T-helper 1 cell (primary cell): Measurements from ENCODE around the gene SYNJ2BP.
"Not testable (repeated sequence)": the region's sequence is repeated elsewhere in the genome, so short reads cannot be mapped to it uniquely, and the experiment has no call there.

Experiments
- DNase-seq, 5 donors: peaks; one replicate each; pipeline ENCODE4 v3.0.0-alpha.2; 2012 to 2020
- total RNA-seq, 4 donors: gene quantifications; one replicate each; lab custom pipeline; 2026; lab: John Stamatoyannopoulos, UW

Gene SYNJ2BP, protein sequence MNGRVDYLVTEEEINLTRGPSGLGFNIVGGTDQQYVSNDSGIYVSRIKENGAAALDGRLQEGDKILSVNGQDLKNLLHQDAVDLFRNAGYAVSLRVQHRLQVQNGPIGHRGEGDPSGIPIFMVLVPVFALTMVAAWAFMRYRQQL
- 18.3 to 43.5 (median 34.1) reads per million in 4 donors for total RNA-seq

DNA sequence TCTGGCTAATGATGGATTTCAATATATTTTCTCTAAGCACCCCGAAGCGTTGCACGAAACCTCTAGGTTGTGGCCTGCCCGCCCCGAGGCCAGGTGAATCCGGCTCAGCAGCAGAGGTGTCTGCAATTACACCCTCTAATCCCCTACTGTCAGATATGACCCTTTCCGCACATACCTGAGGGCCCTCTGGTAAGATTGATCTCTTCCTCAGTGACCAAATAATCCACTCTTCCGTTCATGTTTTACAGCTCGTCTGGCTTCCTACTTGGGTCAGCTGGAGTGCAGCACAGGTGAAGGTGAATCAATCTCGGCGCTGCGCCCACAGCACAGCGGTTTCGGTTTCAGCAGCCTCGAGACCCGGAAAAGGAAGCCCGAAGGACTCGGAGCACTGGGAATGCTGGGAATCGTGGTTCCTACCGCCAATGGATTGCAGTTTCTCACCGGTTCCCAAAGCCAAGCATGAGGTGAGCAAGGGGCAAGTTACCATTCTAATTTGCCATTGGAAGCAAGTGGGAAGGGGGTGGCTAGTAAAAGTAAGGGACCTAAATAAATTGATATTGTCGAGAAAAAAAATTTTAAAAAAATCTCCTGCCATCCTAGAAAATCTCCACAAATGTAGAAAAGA lies at the start of gene SYNJ2BP:
Gene SYNJ2BP, minus strand, starts transcription at position 366 of the 625 bp plus-strand sequence. Its CDS starts 127 bp downstream, at position 239.
- peak; percentile 12 to 41 (median 31) for DNase-seq

DNA sequence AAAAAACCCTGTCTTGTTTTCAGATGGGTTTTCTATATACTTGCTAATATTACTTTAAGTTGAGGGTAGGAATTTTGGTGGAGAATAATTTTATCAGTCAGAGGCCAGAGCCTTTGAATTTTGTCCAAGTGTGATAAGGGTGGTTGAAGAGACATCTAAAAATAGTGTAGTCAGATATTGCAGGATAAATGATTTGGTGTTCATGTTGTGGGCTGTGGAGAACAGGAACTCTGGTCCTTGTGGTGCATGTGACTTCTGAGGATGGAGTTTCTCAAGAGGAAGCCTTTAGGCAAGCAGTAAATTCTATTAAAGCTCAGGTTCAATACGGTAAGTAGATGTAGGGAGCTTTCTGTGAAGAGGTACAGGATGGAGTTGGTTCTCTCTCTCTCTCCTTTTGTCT lies 37.8 kb upstream of the SYNJ2BP start:
- DNase-seq, result no peak

DNA sequence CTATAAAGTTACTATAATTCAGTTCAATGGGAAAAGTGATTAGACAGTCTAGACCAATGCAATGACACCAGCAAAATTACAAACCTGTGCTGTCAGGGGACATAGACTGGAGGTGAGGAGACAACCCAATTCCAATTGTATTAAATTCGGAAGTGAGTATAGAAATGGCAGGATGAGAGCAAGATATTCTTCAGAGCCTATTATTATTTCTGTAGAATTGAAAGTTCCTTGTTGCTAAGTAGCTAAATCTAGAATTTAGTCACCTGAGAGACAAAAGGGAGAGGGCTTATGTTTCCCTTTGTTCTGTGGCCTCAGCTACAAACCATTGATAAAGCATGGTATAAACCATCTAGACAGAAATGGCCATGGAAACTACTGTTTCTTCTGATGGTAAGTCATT lies 35.0 kb upstream of the SYNJ2BP start, which contains the start of gene ADAM21:
Gene ADAM21, plus strand, starts transcription at position 301 of the 400 bp plus-strand sequence. CDS start 5,326 bp downstream, outside the sequence.
- DNase-seq, result no peak

DNA sequence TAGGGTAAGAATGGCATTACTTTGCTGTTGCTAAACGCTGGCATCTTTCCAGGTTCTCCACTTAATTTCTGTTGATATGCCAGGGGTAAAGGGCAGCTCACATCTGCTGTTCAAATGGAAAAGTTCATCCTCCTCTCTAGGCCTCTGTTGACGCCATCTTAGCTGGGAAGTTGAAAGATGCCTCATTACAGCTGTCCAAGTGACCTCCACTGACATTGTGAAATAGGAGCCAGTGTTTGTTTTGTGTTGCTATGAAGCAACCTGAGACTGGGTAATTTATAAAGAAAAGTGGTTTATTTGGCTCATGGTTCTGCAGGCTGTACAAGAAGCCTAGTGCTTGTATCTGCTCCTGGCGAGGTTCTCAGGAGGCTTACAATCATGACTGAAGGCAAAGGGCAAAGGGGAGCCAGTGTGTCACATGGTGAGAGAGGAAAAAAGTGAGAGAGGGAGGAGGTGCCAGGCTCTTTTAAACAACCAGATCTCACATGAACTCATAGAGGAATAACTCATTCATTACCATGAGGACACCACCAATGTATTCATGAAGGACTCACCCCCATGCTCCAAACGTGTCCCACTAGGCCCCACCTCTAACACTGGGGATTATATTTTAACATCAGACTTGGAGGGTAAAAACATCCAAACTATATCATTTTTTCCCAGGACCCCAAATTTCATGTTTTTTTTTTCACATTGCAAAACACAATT lies 31.9 kb upstream of the SYNJ2BP start:
- DNase-seq, result no peak

DNA sequence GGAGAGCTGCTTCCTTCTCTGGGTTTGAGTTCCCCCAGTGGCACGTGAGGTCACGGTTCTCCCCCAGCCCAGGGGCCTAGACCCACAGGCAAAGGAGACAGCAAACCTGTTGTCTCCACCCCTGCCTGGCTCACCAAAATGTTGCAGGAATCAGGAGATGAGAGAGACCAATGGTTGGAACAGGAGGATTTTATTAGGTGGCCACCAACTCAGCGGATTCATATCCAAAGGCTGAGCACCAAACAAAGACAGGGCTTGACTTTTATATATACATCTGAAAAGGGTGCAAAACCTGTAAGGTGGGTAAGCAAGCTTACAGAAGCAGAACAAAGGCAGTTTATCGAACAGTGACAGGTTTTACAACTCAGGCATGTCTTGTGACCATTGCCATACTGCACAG lies 25.9 kb upstream of the SYNJ2BP start:
- DNase-seq, result no peak

DNA sequence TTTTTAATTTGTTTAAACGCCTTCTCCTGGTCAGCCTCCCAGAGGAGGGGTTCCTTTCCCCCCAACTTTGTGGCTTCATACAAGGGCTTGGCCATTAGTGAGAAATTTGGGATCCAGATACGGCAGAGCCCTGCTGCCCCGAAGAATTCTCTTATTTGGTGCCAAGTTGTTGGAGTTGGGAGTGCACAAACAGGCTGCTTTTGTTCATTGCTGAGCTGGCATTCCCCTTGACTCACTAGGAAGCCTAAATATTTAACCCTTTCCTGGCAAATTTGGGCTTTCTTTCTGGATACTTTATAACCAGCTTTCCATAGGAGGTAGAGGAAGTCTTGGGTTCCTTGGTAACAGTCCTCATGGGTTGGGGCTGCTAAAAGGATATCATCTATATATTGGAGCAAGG lies 24.8 kb upstream of the SYNJ2BP start:
- no peak for DNase-seq

DNA sequence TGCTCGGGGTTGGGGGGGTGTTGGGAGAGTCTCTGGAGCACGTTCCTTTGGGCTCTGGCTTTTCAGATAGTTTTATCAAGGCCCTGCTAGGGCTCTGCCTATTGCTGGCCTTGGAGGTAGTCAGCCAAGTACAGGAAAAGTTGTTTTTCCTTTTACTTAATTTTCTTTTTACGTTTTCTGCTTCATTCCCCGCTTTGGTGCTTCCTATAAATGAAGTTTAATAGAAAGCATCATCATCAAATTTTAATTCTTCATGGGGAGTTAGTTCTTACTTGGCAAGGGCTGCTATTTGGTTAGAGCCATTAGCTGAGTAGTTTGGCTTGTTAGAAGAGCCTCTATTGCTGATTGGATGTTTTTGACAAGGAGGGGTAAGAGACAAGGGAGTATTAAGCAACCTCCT lies 20.0 kb upstream of the SYNJ2BP start:
- DNase-seq, result no peak

DNA sequence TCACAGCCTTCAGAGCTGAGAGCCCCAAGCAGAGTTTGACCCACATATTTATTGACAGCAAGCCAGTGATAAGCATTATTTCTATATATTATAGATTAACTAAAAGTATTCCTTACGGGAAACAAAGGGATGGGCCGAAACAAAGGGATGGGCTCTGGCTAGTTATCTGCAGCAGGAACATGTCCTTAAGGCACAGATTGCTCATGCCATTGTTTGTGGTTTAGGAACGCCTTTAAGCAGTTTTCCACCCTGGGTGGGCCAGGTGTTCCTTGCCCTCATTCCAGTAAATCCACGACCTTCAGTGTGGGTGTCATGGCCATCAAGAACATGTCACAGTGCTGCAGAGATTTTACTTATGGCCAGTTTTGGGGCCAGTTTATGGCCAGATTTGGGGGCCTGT lies 9.7 kb upstream of the SYNJ2BP start:
- not testable (repeated sequence) for DNase-seq

DNA sequence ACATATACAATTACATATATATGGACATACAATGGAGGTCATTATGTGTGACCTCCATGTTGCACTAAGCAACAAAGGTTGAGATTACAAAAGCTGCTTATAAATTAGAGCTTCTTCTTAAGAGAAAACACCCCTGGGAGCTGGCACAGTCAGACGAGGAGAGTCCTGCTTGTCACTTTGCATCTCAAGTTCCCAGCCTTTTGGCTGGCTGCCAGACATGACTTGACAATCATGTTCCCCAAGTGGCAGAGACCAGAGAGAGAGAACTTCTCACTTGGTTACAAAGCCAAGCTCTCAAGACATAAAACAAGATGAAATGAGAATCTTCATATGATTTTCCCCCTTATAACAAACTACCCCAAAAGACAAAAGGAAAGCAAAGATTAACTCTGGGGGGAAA lies 8.5 kb upstream of the SYNJ2BP start:
- DNase-seq, result no peak

DNA sequence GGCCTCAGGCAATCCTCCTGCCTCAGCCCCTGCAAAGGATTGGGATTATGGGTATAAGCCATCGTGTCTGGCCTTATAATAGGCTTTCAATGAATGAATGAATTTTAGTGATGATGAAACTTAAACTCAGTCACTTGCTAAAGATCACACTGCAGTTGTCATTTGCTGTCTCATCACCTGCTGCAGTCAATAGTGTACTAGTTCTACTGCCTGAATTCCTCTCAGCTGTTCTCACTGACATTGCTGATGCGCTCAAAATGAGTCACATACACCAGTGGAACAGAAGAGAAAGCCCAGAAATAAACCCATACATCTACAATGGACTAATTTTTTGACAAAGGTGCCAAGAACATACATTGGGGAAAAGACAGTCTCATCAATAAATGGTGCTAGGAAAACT lies 5.6 kb upstream of the SYNJ2BP start:
- no peak for DNase-seq

DNA sequence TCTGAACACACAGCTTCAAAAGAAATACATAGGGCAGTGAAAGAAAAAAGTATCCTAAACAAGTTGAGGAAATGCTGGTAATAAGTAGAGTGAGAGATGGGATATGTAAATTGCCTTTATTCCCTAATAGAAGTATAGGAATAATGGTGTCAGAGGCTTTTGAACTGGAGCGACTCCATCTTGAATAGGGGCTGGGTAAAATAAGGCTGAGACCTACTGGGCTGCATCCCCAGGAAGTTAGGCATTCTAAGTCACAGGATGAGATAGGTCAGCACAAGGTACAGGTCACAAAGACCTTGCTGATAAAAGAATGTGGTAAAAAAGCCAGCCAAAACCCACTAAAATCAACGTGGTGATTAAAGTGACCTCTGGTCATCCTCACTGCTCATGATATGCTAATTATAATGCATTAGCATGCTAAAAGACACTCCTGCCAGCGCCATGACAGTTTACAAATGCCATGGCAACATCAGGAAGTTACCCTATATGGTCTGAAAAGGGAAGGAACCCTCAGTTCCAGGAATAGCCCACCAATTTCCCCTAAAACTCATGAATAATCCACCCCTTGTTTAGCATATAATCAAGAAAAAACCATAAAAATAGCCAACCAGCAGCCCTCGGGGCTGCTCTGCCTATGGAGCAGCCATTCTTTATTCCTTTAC lies 2.5 kb upstream of the SYNJ2BP start:
- not testable (repeated sequence) for DNase-seq

DNA sequence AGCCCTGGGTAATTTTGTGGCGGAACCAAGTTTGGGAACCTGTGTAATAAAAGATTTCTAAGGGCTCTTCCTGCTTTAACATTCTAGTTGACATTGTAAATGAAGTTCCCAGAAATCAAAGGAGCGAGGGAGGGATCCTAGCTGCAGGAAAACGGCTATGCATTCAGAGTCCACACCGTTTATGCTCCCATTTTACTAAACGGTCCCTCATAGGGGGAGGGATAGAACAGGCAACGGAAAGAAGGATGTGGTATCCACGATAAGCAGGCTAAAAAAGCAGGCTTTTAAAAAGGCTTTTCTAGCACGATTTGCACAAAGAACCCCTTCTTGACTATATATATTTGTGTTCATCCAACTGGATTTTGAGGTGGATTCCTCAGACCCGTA lies 559 bp downstream of the SYNJ2BP start:
- no peak for DNase-seq

DNA sequence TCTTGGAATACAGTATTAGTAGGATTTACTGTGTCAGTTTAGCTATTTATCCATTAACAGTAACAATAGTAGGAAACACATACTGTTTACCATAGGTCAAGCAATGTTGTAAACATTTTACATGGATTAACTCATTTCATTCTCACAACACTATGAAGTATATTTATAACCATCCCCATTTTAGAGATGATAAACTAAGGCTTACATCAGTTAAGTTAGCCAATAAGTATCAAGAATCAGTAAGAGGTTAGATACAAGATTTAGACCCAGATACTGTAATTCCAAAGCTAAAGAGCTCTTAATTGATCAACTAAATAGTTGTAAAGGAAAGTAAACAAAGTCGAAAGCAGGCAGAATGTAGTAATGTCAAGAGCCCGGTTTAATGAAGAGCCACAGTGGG lies 1.1 kb downstream of the SYNJ2BP start:
- no peak for DNase-seq

DNA sequence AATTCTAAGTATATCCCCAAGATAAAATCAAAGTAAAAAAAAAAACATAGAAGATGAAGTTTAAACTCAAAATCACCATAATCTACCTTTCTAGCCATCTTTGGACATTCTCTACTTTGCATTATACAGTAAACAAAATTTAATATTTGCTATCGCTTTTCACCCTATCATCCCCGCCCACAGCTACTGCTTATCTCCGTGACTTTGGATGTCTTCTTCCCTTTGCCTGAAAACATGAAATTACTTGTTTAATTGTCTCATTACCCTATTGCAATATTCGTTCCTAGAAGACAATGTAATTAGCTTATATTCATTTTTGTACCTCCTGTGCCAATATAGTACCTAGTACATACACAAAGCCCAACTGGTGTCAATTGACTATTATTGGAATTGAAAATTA lies 9.3 kb downstream of the SYNJ2BP start:
- DNase-seq, result no peak

DNA sequence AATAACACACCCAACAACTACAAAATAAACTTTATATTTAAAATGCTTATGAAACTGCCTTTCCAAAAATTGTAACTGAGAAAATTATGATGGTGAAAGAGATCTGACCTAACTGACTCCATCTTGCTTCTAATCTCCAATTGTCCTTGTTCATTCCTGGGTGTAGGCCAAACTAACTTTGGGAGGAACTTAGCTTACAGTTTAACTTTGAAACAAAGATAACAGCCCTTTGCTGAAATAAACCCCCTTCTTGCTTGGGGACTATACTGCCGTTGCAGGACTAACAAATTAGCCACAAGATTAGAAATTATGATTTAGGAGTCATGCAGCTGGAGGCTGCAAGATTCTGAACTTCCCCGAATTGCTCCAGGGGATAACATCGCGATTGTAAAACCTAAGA lies 10.7 kb downstream of the SYNJ2BP start:
- DNase-seq, result not testable (repeated sequence)

DNA sequence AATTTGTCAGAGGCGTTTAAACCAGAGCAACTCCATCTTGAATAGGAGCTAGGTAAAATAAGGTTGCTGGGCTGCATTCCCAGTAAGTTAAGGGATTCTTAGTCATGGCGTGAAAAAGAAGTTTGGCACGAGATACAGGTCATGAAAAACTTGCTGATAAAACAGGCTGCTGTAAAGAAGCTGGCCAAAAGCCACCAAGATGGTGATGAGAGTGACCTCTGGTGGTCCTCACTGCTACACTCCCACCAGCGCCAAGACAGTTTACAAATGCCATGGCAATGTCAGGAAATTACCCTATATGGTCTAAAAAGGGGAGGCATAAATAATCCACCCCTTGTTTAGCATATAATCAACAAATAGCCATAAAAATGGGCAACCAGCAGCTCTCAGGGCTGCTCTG lies 13.6 kb downstream of the SYNJ2BP start:
- DNase-seq, result not testable (repeated sequence)

DNA sequence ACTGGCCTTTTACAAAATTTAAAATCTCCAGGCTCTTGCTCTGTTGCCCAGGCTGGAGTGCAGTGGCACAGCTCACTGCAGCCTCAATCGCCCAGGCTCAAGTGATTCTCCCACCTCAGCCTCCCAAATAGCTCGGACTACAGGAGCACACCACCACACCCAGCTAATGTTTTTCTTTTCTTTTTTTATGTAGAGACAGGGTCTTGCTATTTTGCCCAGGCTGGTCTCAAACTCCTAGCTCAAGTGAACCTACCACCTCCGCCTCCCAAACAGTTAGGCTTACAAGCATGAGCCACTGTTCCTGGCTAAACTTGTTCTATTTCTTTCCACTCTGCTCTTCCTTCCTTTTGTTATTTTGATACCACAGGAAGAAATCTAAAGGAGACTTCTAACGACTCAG lies 15.2 kb downstream of the SYNJ2BP start:
- DNase-seq, result no peak

DNA sequence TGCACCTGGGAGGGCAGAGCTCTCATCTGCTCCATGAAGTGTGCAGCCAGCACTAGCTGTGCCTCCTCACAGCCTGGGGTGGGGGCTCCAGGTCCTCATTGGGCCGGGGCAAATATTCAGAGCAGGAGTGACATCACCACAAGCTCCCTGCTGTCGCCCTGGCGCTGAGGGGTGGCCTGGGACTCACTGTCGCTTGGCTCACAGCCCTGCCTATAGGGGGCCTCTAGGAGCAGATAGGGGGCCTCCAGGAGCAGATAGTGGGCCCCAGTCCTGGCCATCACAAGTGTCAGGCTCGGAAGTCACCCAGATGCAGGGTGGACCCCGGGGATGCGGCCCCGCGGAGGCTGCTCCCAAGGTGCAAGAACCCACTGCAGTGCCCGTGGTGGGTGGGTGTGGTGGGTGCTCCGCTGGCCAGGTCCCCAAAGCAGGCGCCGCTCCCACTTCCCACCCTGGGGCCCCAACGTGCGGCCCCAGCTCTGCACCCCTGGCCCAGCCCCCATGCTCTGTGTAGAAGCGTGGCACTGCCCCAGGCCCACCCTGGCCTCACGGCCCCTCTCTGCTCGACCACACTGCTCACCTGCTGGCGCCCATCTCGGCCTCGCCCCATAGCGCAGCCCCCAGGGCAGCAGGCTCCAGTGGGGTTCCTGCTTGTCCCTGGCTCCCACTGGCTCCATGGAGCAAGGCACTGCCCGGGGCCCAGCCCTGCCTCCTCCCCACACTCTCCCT lies 18.0 kb downstream of the SYNJ2BP start:
- DNase-seq, result no peak

DNA sequence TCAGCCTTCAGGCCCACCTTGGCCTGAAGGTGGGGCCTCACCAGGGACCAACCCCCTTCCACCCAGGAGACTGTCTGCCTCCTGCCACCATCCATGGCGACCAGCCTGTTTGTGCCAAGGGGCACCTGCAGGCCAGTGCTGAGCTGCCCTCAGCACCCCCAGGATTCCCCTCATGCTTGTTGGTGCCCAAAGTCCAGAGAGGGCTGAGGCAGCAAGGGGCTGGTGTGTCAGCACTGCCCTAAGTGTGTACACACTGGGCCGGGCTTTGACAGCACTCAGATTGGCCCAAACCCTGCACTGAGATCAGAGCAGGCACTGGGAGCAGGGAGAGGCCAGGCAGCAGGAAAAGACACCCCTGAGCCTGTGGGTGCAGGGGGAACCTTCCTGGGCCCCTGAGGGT lies 18.6 kb downstream of the SYNJ2BP start:
- no peak for DNase-seq

DNA sequence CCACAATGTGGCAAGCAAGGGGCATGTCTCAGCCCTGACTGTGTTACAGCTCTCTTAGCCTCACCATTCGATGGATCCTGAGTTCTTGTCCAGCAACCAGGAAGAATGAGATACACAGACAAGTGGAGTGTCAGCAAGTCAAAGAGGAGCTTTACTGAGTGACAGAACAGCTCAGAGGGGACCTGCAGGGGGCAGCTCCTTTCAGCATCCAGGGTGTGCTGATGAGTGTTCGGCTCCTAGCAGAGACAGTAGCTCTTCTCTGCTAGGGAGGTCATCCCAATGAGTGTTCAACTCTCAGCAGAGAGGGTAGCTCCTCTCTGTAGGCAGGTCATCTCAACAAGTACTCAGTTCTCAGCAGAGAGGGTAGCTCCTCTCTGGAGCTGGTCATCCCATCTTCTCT lies 19.1 kb downstream of the SYNJ2BP start:
- no peak for DNase-seq

DNA sequence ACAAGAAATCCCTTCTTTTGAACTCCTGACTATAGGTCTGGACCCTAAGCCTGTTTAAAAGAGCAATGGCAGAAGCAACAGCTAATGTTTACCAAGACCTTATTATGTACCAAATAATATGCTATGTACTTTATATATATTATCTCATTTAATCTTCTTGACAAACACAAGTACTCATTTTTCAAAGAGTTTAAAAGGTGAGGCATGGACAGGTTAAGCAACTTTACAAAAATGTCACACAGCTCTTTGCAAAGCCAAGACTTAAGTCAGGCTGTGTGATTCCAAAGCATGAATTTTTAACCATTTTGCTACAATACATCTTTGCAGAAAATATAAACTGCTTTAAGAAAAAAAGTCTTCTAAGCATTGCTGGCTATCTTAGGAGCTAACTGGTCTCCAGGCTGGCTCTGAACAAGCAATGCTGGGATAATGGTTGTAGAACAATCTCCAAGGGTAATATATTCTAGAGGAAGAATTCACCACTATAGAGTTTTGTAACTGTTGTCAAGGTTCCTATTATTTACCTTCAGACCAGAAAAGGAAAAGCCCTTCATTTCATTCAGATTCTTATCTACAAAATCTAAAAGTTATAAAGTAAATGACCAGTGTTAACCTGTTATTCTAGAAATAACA lies 22.1 kb downstream of the SYNJ2BP start:
- DNase-seq, result no peak

DNA sequence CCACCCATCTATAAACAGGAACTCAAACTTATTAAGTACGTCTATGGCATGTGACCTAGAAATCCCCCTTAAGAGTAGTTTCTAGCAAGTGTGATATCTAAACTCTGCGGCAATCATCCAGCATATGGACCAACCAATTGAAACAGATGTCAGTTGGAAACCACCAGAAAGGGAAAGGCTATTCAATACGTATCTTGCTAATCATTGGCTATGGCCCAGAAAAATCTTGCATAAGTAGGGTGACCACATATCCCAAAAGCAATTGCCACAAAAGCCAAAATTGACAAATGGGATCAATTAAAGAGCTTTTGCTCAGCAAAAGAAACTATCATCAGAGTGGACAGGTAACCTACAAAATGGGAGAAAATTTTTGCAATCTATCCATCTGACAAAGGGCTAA lies 24.2 kb downstream of the SYNJ2BP start:
- no peak for DNase-seq
